Heart left ventricle (tissue), 13 donors: ENCODE results near the gene FRMD7.

Experiments used
- POLR2A ChIP-seq, 2 donors: fragments of 450-650 bp; IDR thresholded peaks; one replicate each; pipeline ENCODE4 v1.6.1; 2017; ENCODE audit warnings: antibody characterized with exemption in 2 of 2, mild to moderate bottlenecking in 2 of 2, moderate library complexity in 2 of 2
- TF ChIP-seq, protein P1 (sequence below), 12 donors: fragments of 200-600 bp; sonication (generic) in 4 of 12; IDR thresholded peaks; one replicate each; pipeline versions ENCODE4 v1.5.0 to v1.8.0; 2018 to 2022; ENCODE audit warnings: antibody characterized with exemption in 12 of 12, mild to moderate bottlenecking in 5 of 12
- donor health status: ischemic (EF 13 %, LVEDD 7.1; RV severe dilation, severe dysfunction).
- donor health status: DM: no; HTN: yes; CAD: no.
- donor health status: DM: no; HTN: no; CAD: no.
- donor health status: ischemic (EF 25% LVEDD 6.9; RV normal size, moderate dysfunction).
- donor health status: ischemic (EF 25% LVEDD 5.7; RV mildly dilated, moderate dysfunction).
- donor health status: ischemic (EF 35%, LVEDD 5.7; RV mildly dilated, moderate dysfunction).
- donor health status: nonischemic (EF 11% LVEDD 7.7; RV severe dilation, severe dysfunction).
- donor health status: DM: yes; HTN: yes; CAD: no.
- donor health status: PGD.
- donor health status: ischemic (EF 29% LVEDD 5.4; RV normal size, mild dysfunction).
- donor health status: nonischemic (EF 23%, LVEDD 6.1; RV moderate dilation, normal function).

DNA sequence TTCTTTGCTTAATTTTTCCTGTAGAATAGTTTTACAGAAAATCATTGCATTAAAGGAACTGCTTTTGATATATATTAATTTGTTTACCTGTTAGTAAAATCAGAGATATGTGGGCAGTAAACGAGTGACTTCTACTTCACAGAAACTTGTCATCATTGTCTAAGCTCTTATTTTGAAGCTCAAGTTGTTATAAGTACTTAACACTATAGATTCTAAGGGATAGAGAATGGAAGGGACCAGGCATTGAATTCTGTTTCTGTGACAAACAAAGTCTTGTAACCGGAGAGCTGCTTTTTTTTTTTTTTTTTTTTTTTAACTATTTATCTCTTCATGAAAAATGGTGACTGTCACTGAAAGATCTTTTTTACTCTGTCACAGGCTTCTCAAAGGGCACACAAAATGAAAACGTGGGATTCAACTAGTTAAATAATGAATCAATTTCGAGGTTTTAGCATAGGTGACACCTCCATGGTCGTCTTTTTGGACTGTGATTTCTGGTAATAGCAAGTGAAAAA is 90.3 kb downstream of the FRMD7 start:
- TF ChIP-seq, protein P1, sequence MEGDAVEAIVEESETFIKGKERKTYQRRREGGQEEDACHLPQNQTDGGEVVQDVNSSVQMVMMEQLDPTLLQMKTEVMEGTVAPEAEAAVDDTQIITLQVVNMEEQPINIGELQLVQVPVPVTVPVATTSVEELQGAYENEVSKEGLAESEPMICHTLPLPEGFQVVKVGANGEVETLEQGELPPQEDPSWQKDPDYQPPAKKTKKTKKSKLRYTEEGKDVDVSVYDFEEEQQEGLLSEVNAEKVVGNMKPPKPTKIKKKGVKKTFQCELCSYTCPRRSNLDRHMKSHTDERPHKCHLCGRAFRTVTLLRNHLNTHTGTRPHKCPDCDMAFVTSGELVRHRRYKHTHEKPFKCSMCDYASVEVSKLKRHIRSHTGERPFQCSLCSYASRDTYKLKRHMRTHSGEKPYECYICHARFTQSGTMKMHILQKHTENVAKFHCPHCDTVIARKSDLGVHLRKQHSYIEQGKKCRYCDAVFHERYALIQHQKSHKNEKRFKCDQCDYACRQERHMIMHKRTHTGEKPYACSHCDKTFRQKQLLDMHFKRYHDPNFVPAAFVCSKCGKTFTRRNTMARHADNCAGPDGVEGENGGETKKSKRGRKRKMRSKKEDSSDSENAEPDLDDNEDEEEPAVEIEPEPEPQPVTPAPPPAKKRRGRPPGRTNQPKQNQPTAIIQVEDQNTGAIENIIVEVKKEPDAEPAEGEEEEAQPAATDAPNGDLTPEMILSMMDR (IDR thresholded peaks at IDR 0.05): no peak
- TF ChIP-seq POLR2A (IDR thresholded peaks at IDR 0.05): no peak
